ENCODE measurements around the gene UMODL1. TPM values are rescaled to one million over a fixed set of nuclear protein-coding genes. Genes with fewer than 3 reads are reported as not detected.

Gene UMODL1
- polyA plus RNA-seq, 3 donors, result not detected

- no peaks in the 10 kb centered on the region for H3K36me3 Mint-ChIP-seq
- peak overlapping the region; percentile 60 to 84 for H3K4me3 Mint-ChIP-seq
- Histone ChIP-seq H3K4me2 (replicated peaks; ENCODE audit: extremely low read depth, low read length, poor library complexity, severe bottlenecking) (peak overlapping the region; percentile 38), H3K27ac (ENCODE audit: low read depth in 1 of 2, low read length in 2 of 2) (no peak overlapping the region), H2AFZ (ENCODE audit: insufficient read depth, low read depth, low read length, poor library complexity, severe bottlenecking) (peak overlapping the region; percentile 44), H3K36me3 (replicated peaks in 1 of 2; ENCODE audit: control insufficient read depth in 1 of 2, insufficient read depth in 2 of 2, low read length in 2 of 2) (no peaks in the 10 kb centered on the region), H3K9ac (ENCODE audit: insufficient read depth, low read length, poor library complexity, severe bottlenecking) (peak overlapping the region; percentile 25), H3K4me3 (replicated peaks in 1 of 3; ENCODE audit: low read depth in 2 of 3, low read length in 3 of 3) (peak overlapping the region in 1 of 3 experiments; percentile 28), H3K9me3 (replicated peaks in 1 of 2; ENCODE audit: control insufficient read depth in 1 of 2, insufficient read depth in 1 of 2, low read length in 2 of 2) (no peaks in the 10 kb centered on the region), H3K27me3 (ENCODE audit: control insufficient read depth in 2 of 2, insufficient read depth in 2 of 2, low read length in 2 of 2) (peaks cover 5 to 33% of the 10 kb centered on the region in 2 donors), H3K79me2 (ENCODE audit: insufficient read depth, low read length) (no peaks in the 10 kb centered on the region), H4K20me1 (ENCODE audit: insufficient read depth, low read length) (no peaks in the 10 kb centered on the region), H3K4me1 (ENCODE audit: control insufficient read depth in 1 of 2, insufficient read depth in 2 of 2, low read length in 2 of 2) (peaks cover 35% of the 10 kb centered on the region in 2 donors)
- peak overlapping the region in 1 of 7 donors; percentile 32 for H3K27ac Mint-ChIP-seq
- TF ChIP-seq CTCF (IDR thresholded peaks at IDR 0.05), result no peak
- H3K27me3 Mint-ChIP-seq (ENCODE audit: low read depth in 3 of 3), result peaks cover 29 to 47% (median 41%) of the 10 kb centered on the region in 3 donors
- no peaks in the 10 kb centered on the region for H3K9me3 Mint-ChIP-seq
- H3K4me1 Mint-ChIP-seq, result peaks cover 44% of the 10 kb centered on the region
- 0% methylated on average over 14 of the region's 15 CpGs for WGBS (ENCODE audit: insufficient coverage)
- DNase-seq, result peak; percentile 26 to 58 (median 38)
- intact Hi-C loops (cut with micrococcal nuclease), result loop anchor here (5.0 to 10.0 kb wide), 6 partner anchors 54 to 504 kb away; partner anchors contain the start of gene ZBTB21 (in 1 of the 2)
Measured at GRCh38 chr21:42118901-42119300, 47.8 kb downstream of the UMODL1 start.

GRCh38 chr21:42120101-42120902, 49.2 kb downstream of the UMODL1 start:
- Histone ChIP-seq H4K20me1 (ENCODE audit: insufficient read depth, low read length) (no peaks in the 10 kb centered on the region), H3K9me3 (replicated peaks in 1 of 2; ENCODE audit: control insufficient read depth in 1 of 2, insufficient read depth in 1 of 2, low read length in 2 of 2) (no peaks in the 10 kb centered on the region), H3K9ac (ENCODE audit: insufficient read depth, low read length, poor library complexity, severe bottlenecking) (no peak overlapping the region), H3K27ac (ENCODE audit: low read depth in 1 of 2, low read length in 2 of 2) (no peak overlapping the region), H3K4me1 (ENCODE audit: control insufficient read depth in 1 of 2, insufficient read depth in 2 of 2, low read length in 2 of 2) (peaks cover 34 to 36% of the 10 kb centered on the region in 2 donors), H3K27me3 (ENCODE audit: control insufficient read depth in 2 of 2, insufficient read depth in 2 of 2, low read length in 2 of 2) (peaks cover 5 to 33% of the 10 kb centered on the region in 2 donors), H3K79me2 (ENCODE audit: insufficient read depth, low read length) (no peaks in the 10 kb centered on the region), H3K4me3 (replicated peaks in 1 of 3; ENCODE audit: low read depth in 2 of 3, low read length in 3 of 3) (no peak overlapping the region), H3K4me2 (replicated peaks; ENCODE audit: extremely low read depth, low read length, poor library complexity, severe bottlenecking) (no peak overlapping the region), H3K36me3 (replicated peaks in 1 of 2; ENCODE audit: control insufficient read depth in 1 of 2, insufficient read depth in 2 of 2, low read length in 2 of 2) (no peaks in the 10 kb centered on the region), H2AFZ (ENCODE audit: insufficient read depth, low read depth, low read length, poor library complexity, severe bottlenecking) (no peak overlapping the region)
- 36% methylated on average over 9 of the region's 11 CpGs for WGBS (ENCODE audit: insufficient coverage)
- peak in 2 of 3 donors; percentile 20 to 51 for DNase-seq
- no peaks in the 10 kb centered on the region for H3K36me3 Mint-ChIP-seq
- peaks cover 31 to 47% (median 41%) of the 10 kb centered on the region in 3 donors for H3K27me3 Mint-ChIP-seq (ENCODE audit: low read depth in 3 of 3)
- H3K4me3 Mint-ChIP-seq, result peak overlapping the region in 1 of 2 donors; percentile 28
- peaks cover 43% of the 10 kb centered on the region for H3K4me1 Mint-ChIP-seq
- no peaks in the 10 kb centered on the region for H3K9me3 Mint-ChIP-seq
- no peak overlapping the region for H3K27ac Mint-ChIP-seq
- no peak for TF ChIP-seq CTCF (IDR thresholded peaks at IDR 0.05)
- intact Hi-C loops (cut with micrococcal nuclease), result no loop called here
